Memory B cell (primary cell): ENCODE measurements around the gene ZBP1.

ENCODE experiments used
- ATAC-seq: fragments of 150-1000 bp; cut with Tn5 transposase; 2 replicates; pipeline ENCODE4 v1.10.0; 2021; ENCODE audit warnings: low read depth, mild to moderate bottlenecking, moderate library complexity
- DNase-seq, 2 donors: peaks; one replicate each; pipeline ENCODE4 v3.0.0; 2022; ENCODE audit warnings: low spot score in 2 of 2
- H3K27ac Mint-ChIP-seq: one replicate; pipeline ENCODE4 v1.8.0; 2022; ENCODE audit warnings: mild to moderate bottlenecking, moderate library complexity, mixed read lengths
- H3K27me3 Mint-ChIP-seq: one replicate; pipeline ENCODE4 v1.8.0; 2022; ENCODE audit warnings: mixed read lengths
- H3K36me3 Mint-ChIP-seq: one replicate; pipeline ENCODE4 v1.8.0; 2022; ENCODE audit warnings: mild to moderate bottlenecking, mixed read lengths
- H3K4me1 Mint-ChIP-seq: one replicate; pipeline ENCODE4 v1.8.0; 2022; ENCODE audit warnings: mixed read lengths
- H3K4me3 Mint-ChIP-seq: one replicate; pipeline ENCODE4 v1.8.0; 2022; ENCODE audit warnings: mild to moderate bottlenecking, moderate library complexity, mixed read lengths
- H3K9me3 Mint-ChIP-seq: one replicate; pipeline ENCODE4 v1.8.0; 2022; ENCODE audit warnings: mixed read lengths

Gene ZBP1

GRCh38 chr20:57568088-57568896 is 51.9 kb downstream of the ZBP1 start:
- Mint-ChIP-seq H3K27me3 (peaks cover 9% of the 10 kb centered on the region), H3K4me3 (no peak overlapping the region)
- ATAC-seq = no peak

DNA sequence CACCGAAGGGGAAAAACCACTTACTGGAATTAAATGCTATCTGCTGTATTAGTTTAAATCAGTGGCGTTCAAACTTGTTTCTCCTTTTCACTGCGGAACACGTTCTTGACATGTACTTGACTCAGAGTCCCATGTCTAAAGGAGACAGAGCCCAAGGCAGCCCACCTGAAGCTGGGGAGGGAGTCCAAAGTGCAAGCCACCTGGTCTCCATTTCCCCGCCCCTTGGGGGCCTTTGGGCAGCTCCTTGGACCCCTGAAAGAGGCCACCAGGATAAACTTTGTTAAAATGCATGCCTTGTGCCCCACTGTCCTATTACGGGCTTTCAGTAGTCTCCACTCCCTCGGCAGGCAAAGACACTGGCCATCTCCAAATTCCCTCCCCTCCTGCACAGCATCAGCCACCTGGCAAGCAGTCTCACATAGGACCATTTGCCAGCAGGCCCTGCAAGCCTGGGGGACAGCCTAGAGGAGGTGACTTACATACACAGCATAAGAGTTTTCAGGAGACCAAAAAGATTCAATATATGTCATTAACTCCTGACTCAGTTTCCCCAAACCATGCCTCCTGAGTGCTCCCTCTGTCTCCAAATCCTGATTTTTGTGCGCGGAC is 52.7 kb downstream of the ZBP1 start:
- H3K9me3 Mint-ChIP-seq = no peaks in the 10 kb centered on the region
- no peak for DNase-seq
- no peak for ATAC-seq
- H3K4me1 Mint-ChIP-seq = no peaks in the 10 kb centered on the region
- H3K27me3 Mint-ChIP-seq = peaks cover 10% of the 10 kb centered on the region
- H3K4me3 Mint-ChIP-seq = no peak overlapping the region
- no peaks in the 10 kb centered on the region for H3K36me3 Mint-ChIP-seq
- H3K27ac Mint-ChIP-seq = no peak overlapping the region

More at GRCh38 chr20:57568088-57568896, 51.9 kb downstream of the ZBP1 start:
- DNase-seq = no peak
- no peak overlapping the region for H3K27ac Mint-ChIP-seq
- no peaks in the 10 kb centered on the region for H3K4me1 Mint-ChIP-seq
- no peaks in the 10 kb centered on the region for H3K9me3 Mint-ChIP-seq
- H3K36me3 Mint-ChIP-seq = no peaks in the 10 kb centered on the region

- H3K4me1 Mint-ChIP-seq = no peaks in the 10 kb centered on the region
- no peak for ATAC-seq
- H3K4me3 Mint-ChIP-seq = no peak overlapping the region
- no peaks in the 10 kb centered on the region for H3K9me3 Mint-ChIP-seq
- peaks cover 14% of the 10 kb centered on the region for H3K27me3 Mint-ChIP-seq
- H3K27ac Mint-ChIP-seq = no peak overlapping the region
- H3K36me3 Mint-ChIP-seq = no peaks in the 10 kb centered on the region
- DNase-seq = no peak
Observed at GRCh38 chr20:57566803-57567459, 53.3 kb downstream of the ZBP1 start.

GRCh38 chr20:57566399-57566798 is 53.8 kb downstream of the ZBP1 start:
- Mint-ChIP-seq H3K4me3 (no peak overlapping the region), H3K9me3 (no peaks in the 10 kb centered on the region), H3K4me1 (no peaks in the 10 kb centered on the region), H3K36me3 (no peaks in the 10 kb centered on the region), H3K27ac (no peak overlapping the region), H3K27me3 (peaks cover 14% of the 10 kb centered on the region)
- ATAC-seq (no peak), DNase-seq (no peak)

DNA sequence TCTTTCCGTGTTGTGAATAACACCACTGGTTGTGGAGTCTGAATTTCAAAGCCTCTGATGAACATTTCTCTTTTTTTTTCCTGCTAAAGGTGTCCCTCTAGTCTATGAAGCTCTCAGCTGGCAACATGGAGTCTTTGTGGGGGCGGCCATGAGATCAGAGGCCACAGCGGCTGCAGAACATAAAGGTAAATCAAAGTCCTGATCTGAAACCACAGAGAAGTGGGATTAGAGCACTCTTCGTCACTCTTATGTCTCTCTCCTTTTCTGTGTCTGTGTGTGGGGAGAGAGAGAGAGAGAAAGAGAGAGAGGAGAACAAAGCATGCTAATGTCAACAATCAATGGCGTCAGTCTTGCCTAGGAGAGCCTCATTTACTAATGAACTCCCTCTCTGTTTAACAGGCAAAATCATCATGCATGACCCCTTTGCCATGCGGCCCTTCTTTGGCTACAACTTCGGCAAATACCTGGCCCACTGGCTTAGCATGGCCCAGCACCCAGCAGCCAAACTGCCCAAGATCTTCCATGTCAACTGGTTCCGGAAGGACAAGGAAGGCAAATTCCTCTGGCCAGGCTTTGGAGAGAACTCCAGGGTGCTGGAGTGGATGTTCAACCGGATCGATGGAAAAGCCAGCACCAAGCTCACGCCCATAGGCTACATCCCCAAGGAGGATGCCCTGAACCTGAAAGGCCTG is 55.1 kb downstream of the ZBP1 start:
- ATAC-seq = no peak
- no peaks in the 10 kb centered on the region for H3K36me3 Mint-ChIP-seq
- no peaks in the 10 kb centered on the region for H3K4me1 Mint-ChIP-seq
- no peak overlapping the region for H3K27ac Mint-ChIP-seq
- DNase-seq = no peak
- H3K27me3 Mint-ChIP-seq = peaks cover 14% of the 10 kb centered on the region
- H3K9me3 Mint-ChIP-seq = no peaks in the 10 kb centered on the region
- no peak overlapping the region for H3K4me3 Mint-ChIP-seq

DNA sequence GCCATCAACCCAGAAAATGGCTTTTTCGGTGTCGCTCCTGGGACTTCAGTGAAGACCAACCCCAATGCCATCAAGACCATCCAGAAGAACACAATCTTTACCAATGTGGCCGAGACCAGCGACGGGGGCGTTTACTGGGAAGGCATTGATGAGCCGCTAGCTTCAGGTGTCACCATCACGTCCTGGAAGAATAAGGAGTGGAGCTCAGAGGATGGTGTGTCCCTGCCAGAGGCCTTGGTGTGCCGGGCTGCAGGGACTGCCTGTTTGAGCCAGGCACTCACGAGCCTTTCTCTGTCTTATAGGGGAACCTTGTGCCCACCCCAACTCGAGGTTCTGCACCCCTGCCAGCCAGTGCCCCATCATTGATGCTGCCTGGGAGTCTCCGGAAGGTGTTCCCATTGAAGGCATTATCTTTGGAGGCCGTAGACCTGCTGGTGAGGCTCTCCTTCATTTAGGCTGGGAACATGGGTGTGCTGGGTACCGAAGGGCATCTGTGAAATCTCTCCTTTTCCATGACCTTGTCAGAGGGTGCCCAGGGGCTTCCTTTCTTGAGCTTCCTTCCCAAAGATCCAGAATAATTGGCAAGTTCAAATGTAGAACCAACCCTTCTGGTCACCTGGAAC is 55.9 kb downstream of the ZBP1 start:
- H3K27me3 Mint-ChIP-seq = peaks cover 14% of the 10 kb centered on the region
- DNase-seq (no peak), ATAC-seq (no peak)
- H3K9me3 Mint-ChIP-seq = no peaks in the 10 kb centered on the region
- H3K27ac Mint-ChIP-seq = no peak overlapping the region
- H3K36me3 Mint-ChIP-seq = no peaks in the 10 kb centered on the region
- H3K4me1 Mint-ChIP-seq = peaks cover 2% of the 10 kb centered on the region
- no peak overlapping the region for H3K4me3 Mint-ChIP-seq

DNA sequence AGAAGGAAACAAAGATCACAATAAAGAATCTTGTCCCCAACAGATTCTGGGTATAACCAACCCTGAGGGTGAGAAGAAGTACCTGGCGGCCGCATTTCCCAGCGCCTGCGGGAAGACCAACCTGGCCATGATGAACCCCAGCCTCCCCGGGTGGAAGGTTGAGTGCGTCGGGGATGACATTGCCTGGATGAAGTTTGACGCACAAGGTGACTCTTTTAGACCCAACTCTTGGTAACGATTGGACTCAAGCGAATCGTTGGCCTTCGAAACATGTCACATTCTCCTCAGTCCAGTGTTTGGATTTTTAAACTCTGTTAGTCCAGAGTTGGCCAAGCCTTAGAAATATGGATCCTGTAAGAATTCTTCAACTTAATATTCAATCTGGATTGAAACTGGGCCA is 56.7 kb downstream of the ZBP1 start:
- H3K36me3 Mint-ChIP-seq = no peaks in the 10 kb centered on the region
- H3K27ac Mint-ChIP-seq = no peak overlapping the region
- peaks cover 14% of the 10 kb centered on the region for H3K27me3 Mint-ChIP-seq
- peaks cover 3% of the 10 kb centered on the region for H3K4me1 Mint-ChIP-seq
- DNase-seq = no peak
- H3K9me3 Mint-ChIP-seq = no peaks in the 10 kb centered on the region
- ATAC-seq = no peak
- H3K4me3 Mint-ChIP-seq = no peak overlapping the region

GRCh38 chr20:57562541-57563465 is 57.4 kb downstream of the ZBP1 start:
- no peaks in the 10 kb centered on the region for H3K9me3 Mint-ChIP-seq
- no peaks in the 10 kb centered on the region for H3K36me3 Mint-ChIP-seq
- H3K4me1 Mint-ChIP-seq = peaks cover 3% of the 10 kb centered on the region
- no peak for ATAC-seq
- peaks cover 13% of the 10 kb centered on the region for H3K27me3 Mint-ChIP-seq
- no peak overlapping the region for H3K4me3 Mint-ChIP-seq
- no peak overlapping the region for H3K27ac Mint-ChIP-seq
- DNase-seq = no peak

DNA sequence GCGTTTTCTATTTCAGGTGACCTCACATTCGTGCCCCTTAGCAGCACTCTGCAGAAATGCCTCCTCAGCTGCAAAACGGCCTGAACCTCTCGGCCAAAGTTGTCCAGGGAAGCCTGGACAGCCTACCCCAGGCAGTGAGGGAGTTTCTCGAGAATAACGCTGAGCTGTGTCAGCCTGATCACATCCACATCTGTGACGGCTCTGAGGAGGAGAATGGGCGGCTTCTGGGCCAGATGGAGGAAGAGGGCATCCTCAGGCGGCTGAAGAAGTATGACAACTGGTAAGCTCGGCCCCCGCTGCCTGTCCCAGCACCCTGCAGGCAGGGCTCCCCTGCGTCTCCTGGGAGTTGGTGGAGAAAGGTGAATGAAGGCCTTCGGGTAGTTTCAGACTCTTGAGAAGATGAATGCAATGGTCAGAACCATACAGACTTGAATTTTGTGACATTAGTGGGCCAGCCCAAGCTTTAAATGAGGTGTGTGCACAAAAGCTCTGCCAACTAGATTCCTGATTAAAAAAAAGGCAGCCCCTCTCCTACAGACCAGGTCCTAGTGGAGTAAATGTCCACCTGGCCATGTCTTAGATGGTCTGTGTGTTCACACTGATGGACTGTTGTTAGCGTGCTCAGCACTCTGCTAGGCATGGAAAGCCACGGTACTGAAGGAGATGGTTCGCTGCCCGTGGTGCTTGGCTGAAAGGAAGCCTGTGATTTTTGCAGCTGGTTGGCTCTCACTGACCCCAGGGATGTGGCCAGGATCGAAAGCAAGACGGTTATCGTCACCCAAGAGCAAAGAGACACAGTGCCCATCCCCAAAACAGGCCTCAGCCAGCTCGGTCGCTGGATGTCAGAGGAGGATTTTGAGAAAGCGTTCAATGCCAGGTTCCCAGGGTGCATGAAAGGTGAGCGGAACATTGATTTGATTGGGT is 58.6 kb downstream of the ZBP1 start:
- no peak overlapping the region for H3K4me3 Mint-ChIP-seq
- no peak overlapping the region for H3K27ac Mint-ChIP-seq
- no peaks in the 10 kb centered on the region for H3K9me3 Mint-ChIP-seq
- ATAC-seq (no peak), DNase-seq (no peak)
- peaks cover 3% of the 10 kb centered on the region for H3K4me1 Mint-ChIP-seq
- peaks cover 21% of the 10 kb centered on the region for H3K27me3 Mint-ChIP-seq
- no peaks in the 10 kb centered on the region for H3K36me3 Mint-ChIP-seq

- no peak within 1 kb of the TSS for H3K4me3 Mint-ChIP-seq
- H3K27ac Mint-ChIP-seq = no peak within 1 kb of the TSS
- peaks cover 21% of the 10 kb centered on the region for H3K27me3 Mint-ChIP-seq
- DNase-seq (no peak), ATAC-seq (no peak)
- peaks cover 3% of the 10 kb centered on the region for H3K4me1 Mint-ChIP-seq
- H3K36me3 Mint-ChIP-seq = no peaks in the 10 kb centered on the region
- no peaks in the 10 kb centered on the region for H3K9me3 Mint-ChIP-seq
Observed at GRCh38 chr20:57560554-57561355, 59.5 kb downstream of the ZBP1 start, which contains the start of gene PCK1. PCK1 (plus strand) TSS chr20:57561110; CDS start chr20:57561412, 302 bp downstream.

GRCh38 chr20:57559658-57560553 is 60.3 kb downstream of the ZBP1 start:
- H3K4me1 Mint-ChIP-seq = peaks cover 3% of the 10 kb centered on the region
- H3K27ac Mint-ChIP-seq = no peak overlapping the region
- peaks cover 18% of the 10 kb centered on the region for H3K27me3 Mint-ChIP-seq
- no peak overlapping the region for H3K4me3 Mint-ChIP-seq
- H3K9me3 Mint-ChIP-seq = no peaks in the 10 kb centered on the region
- DNase-seq = no peak
- H3K36me3 Mint-ChIP-seq = no peaks in the 10 kb centered on the region
- no peak for ATAC-seq
